ENCODE results near the gene VPS16.

DNA sequence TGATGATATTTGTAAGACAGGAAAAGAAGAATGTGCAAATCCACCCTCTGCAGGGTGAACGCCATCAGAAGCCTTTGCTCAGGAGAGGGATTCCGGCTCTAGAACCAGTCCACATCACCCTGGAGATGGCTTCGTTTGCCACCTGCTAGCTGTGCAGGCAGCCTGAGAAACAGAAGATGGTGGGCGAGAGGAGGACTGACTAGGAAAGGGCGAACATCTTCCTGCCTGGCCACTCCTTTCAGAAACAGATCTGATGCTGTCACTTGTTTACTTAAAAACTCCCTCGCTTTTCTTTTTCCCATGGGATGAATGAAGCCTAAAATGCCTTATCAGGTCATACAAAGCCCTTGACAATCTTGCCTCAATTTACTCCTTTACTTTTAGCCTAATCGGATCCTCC, 33.9 kb downstream of the VPS16 start:
- TF ChIP-seq, protein P1, sequence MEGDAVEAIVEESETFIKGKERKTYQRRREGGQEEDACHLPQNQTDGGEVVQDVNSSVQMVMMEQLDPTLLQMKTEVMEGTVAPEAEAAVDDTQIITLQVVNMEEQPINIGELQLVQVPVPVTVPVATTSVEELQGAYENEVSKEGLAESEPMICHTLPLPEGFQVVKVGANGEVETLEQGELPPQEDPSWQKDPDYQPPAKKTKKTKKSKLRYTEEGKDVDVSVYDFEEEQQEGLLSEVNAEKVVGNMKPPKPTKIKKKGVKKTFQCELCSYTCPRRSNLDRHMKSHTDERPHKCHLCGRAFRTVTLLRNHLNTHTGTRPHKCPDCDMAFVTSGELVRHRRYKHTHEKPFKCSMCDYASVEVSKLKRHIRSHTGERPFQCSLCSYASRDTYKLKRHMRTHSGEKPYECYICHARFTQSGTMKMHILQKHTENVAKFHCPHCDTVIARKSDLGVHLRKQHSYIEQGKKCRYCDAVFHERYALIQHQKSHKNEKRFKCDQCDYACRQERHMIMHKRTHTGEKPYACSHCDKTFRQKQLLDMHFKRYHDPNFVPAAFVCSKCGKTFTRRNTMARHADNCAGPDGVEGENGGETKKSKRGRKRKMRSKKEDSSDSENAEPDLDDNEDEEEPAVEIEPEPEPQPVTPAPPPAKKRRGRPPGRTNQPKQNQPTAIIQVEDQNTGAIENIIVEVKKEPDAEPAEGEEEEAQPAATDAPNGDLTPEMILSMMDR (IDR thresholded peaks at IDR 0.05), result no peak
- TF ChIP-seq POLR2AphosphoS5 (IDR thresholded peaks at IDR 0.05), result no peak
